B cell (primary cell): Measurements from ENCODE around the gene BMERB1. TPM values are rescaled to one million over a fixed set of nuclear protein-coding genes. Genes with fewer than 3 reads are reported as not detected.

Experiments
- ATAC-seq: fragments of 200-7000 bp; cut with Tn5 transposase; one replicate; pipeline ENCODE4 v1.10.0; 2021; ENCODE audit warnings: low read depth, mild to moderate bottlenecking, moderate number of reproducible peaks, moderate library complexity
- CTCF ChIA-PET: fragments of 350-600 bp; sonication (Branson Sonifier 250); formaldehyde crosslinking; loops from one replicate; lab custom pipeline; 2021; ENCODE audit warnings: antibody characterized with exemption, inconsistent platforms; lab: Charles Lee
- POLR2A ChIA-PET: fragments of 350-600 bp; sonication (Branson Sonifier 250); formaldehyde crosslinking; loops from one replicate; lab custom pipeline; 2021; ENCODE audit warnings: antibody characterized with exemption; lab: Charles Lee
- DNase-seq: peaks from one replicate; pipeline ENCODE4 v3.0.0; 2013
- H2AFZ ChIP-seq: 2 replicates; pipeline ENCODE4 v1.6.1; 2012; ENCODE audit warnings: mild to moderate bottlenecking, low read depth, low read length; ENCODE audit not compliant: insufficient read depth, poor library complexity, severe bottlenecking
- H3K27ac ChIP-seq, 2 donors: 1 replicate in 1 of 2; 2 replicates in 1 of 2; pipeline ENCODE4 v1.5.1; 2012 to 2013; ENCODE audit warnings: low read length in 2 of 2, mild to moderate bottlenecking in 2 of 2, moderate library complexity in 1 of 2
- H3K27me3 ChIP-seq, 4 experiments: fragments of 200-600 bp in 1 of 4; sonication (generic) in 1 of 4; replicated peaks in 1 of 4; 1 replicate in 2 of 4; 2 replicates in 2 of 4; pipeline versions ENCODE4 v1.6.1 to v1.7.0; 2013 to 2016; ENCODE audit warnings: low read length in 3 of 4, mild to moderate bottlenecking in 2 of 4, mixed read lengths in 1 of 4, moderate library complexity in 1 of 4; ENCODE audit not compliant: insufficient read depth in 4 of 4, control insufficient read depth in 3 of 4; ENCODE audit errors: control extremely low read depth in 1 of 4
- H3K36me3 ChIP-seq, 2 experiments: replicated peaks in 1 of 2; 1 replicate in 1 of 2; 2 replicates in 1 of 2; pipeline versions ENCODE4 v1.6.1 to v1.7.1; 2013; ENCODE audit warnings: low read length in 1 of 2; ENCODE audit not compliant: insufficient read depth in 2 of 2, control insufficient read depth in 1 of 2; ENCODE audit errors: control extremely low read depth in 1 of 2, extremely low read depth in 1 of 2
- H3K4me1 ChIP-seq, 2 donors: fragments of 200-600 bp in 1 of 2; sonication (generic) in 1 of 2; 1 replicate in 1 of 2; 2 replicates in 1 of 2; pipeline versions ENCODE4 v1.5.1 to v1.6.1; 2013 to 2017; ENCODE audit warnings: low read length in 2 of 2; ENCODE audit not compliant: control insufficient read depth in 2 of 2, insufficient read depth in 2 of 2
- H3K4me2 ChIP-seq: replicated peaks from 2 replicates; pipeline ENCODE3; 2012; ENCODE audit warnings: mild to moderate bottlenecking, low read depth, low read length; ENCODE audit not compliant: poor library complexity, severe bottlenecking
- H3K4me3 ChIP-seq, 5 experiments: fragments of 200-600 bp in 1 of 5; sonication (generic) in 1 of 5; 1 replicate in 3 of 5; 2 replicates in 2 of 5; pipeline versions ENCODE4 v1.5.1 to v1.7.0; 2011 to 2016; ENCODE audit warnings: low read length in 4 of 5, mild to moderate bottlenecking in 4 of 5, low read depth in 2 of 5, control low read depth in 1 of 5, moderate library complexity in 1 of 5; ENCODE audit not compliant: insufficient read depth in 1 of 5; ENCODE audit errors: control extremely low read depth in 1 of 5, extremely low read depth in 1 of 5
- H3K79me2 ChIP-seq: fragments of 200-600 bp; sonication (generic); one replicate; pipeline ENCODE4 v1.6.0; 2016; ENCODE audit warnings: low read length; ENCODE audit not compliant: control insufficient read depth, insufficient read depth
- H3K9ac ChIP-seq: fragments of 200-600 bp; sonication (generic); 2 replicates; pipeline ENCODE4 v1.6.1; 2017; ENCODE audit warnings: mild to moderate bottlenecking, low read length, moderate library complexity
- H3K9me3 ChIP-seq, 3 donors: one replicate each; pipeline versions ENCODE4 v1.6.1 to v1.7.1; 2013; ENCODE audit warnings: low read length in 2 of 3; ENCODE audit not compliant: control insufficient read depth in 2 of 3, insufficient read depth in 1 of 3; ENCODE audit errors: control extremely low read depth in 1 of 3
- H4K20me1 ChIP-seq: 2 replicates; pipeline ENCODE4 v1.6.0; 2012; ENCODE audit warnings: mild to moderate bottlenecking, low read length; ENCODE audit not compliant: insufficient read depth, control insufficient read depth, poor library complexity, severe bottlenecking
- H3K27ac Mint-ChIP-seq: one replicate; pipeline ENCODE4 v1.8.0; 2021; ENCODE audit warnings: mixed read lengths
- H3K27me3 Mint-ChIP-seq: one replicate; pipeline ENCODE4 v1.8.0; 2021; ENCODE audit warnings: mixed read lengths
- H3K4me1 Mint-ChIP-seq: one replicate; pipeline ENCODE4 v1.8.0; 2021; ENCODE audit warnings: mixed read lengths
- H3K4me3 Mint-ChIP-seq: one replicate; pipeline ENCODE4 v1.8.0; 2021; ENCODE audit warnings: mixed read lengths
- H3K9me3 Mint-ChIP-seq: one replicate; pipeline ENCODE4 v1.8.0; 2022; ENCODE audit warnings: mixed read lengths; ENCODE audit not compliant: insufficient read depth
- CTCF ChIP-seq: fragments of 200-600 bp; IDR thresholded peaks from one replicate; pipeline ENCODE4 v1.8.0; 2022; ENCODE audit warnings: antibody characterized with exemption, mild to moderate bottlenecking
- EZH2 ChIP-seq: IDR thresholded peaks from 2 replicates; pipeline ENCODE4 v1.6.1; 2012; ENCODE audit warnings: borderline replicate concordance, low read depth, mild to moderate bottlenecking, moderate library complexity, low read length; ENCODE audit not compliant: insufficient read depth, poor library complexity, severe bottlenecking
- whole genome bisulfite sequencing: methylation state at CpG from one replicate; pipeline ENCODE4 v1.1.5; 2013; ENCODE audit warnings: missing lambda C conversion rate; ENCODE audit not compliant: insufficient coverage; 5-methylcytosine and 5-hydroxymethylcytosine counted together
- intact Hi-C: fragments of 100-400 bp; cut with micrococcal nuclease; formaldehyde crosslinking; loops from one replicate; pipeline ENCODE4 v1.10.0; 2022
- polyA plus RNA-seq: library from polyadenylated mRNA; depleted of rRNA; stranded (reverse); fragments of >200 nt; gene quantifications from 2 replicates; pipeline ENCODE4 v1.2.3, GENCODE V29; 2012
- total RNA-seq, 2 donors: library from RNA; stranded (reverse); fragments of 120-200 nt in 1 of 2; gene quantifications; 1 replicate in 1 of 2; 2 replicates in 1 of 2; pipeline versions ENCODE4 v1.2.3 to v1.2.4, GENCODE V29; 2013 to 2022

Gene BMERB1
- total and polyA plus RNA-seq, 2 donors (not counting 1 experiment from before 2014, with no cell fraction given): 2.2 to 11.2 TPM

- intact Hi-C loops: no loop called here
- peaks cover 3% of the 10 kb centered on the region for H3K4me1 Mint-ChIP-seq
- TF ChIP-seq CTCF: no peak
- no peak for TF ChIP-seq EZH2
- Histone ChIP-seq H3K79me2 (no peaks in the 10 kb centered on the region), H4K20me1 (no peaks in the 10 kb centered on the region), H3K4me2 (no peak overlapping the region), H3K36me3 (no peaks in the 10 kb centered on the region), H3K9me3 (peaks cover 0 to 3% (median 0%) of the 10 kb centered on the region in 3 donors), H3K4me1 (no peaks in the 10 kb centered on the region), H3K27me3 (no peaks in the 10 kb centered on the region), H3K27ac (no peak overlapping the region), H3K9ac (no peak overlapping the region), H2AFZ (no peak overlapping the region), H3K4me3 (no peak overlapping the region)
- no peaks in the 10 kb centered on the region for H3K9me3 Mint-ChIP-seq
- no peaks in the 10 kb centered on the region for H3K27me3 Mint-ChIP-seq
- H3K4me3 Mint-ChIP-seq: no peak overlapping the region
- 83% methylated on average over 6 of the region's 6 CpGs for WGBS
- ChIA-PET POLR2A (no interaction called here), CTCF (no interaction called here)
- ATAC-seq (no peak), DNase-seq (no peak)
- H3K27ac Mint-ChIP-seq: no peak overlapping the region
These were observed 118.1 kb downstream of the BMERB1 start for GRCh38 chr16:15552507-15552906.

GRCh38 chr16:15553313-15554088 lies 119.1 kb downstream of the BMERB1 start:
- H3K4me3 Mint-ChIP-seq: no peak overlapping the region
- Histone ChIP-seq H3K4me1 (no peaks in the 10 kb centered on the region), H3K27me3 (no peaks in the 10 kb centered on the region), H3K27ac (no peak overlapping the region), H2AFZ (no peak overlapping the region), H3K9me3 (peaks cover 0 to 3% (median 0%) of the 10 kb centered on the region in 3 donors), H3K36me3 (no peaks in the 10 kb centered on the region), H3K79me2 (no peaks in the 10 kb centered on the region), H4K20me1 (no peaks in the 10 kb centered on the region), H3K4me3 (no peak overlapping the region), H3K9ac (no peak overlapping the region), H3K4me2 (no peak overlapping the region)
- no peak overlapping the region for H3K27ac Mint-ChIP-seq
- peaks cover 3% of the 10 kb centered on the region for H3K4me1 Mint-ChIP-seq
- DNase-seq (no peak), ATAC-seq (no peak)
- WGBS: 100% methylated on average over 6 of the region's 10 CpGs
- H3K27me3 Mint-ChIP-seq: no peaks in the 10 kb centered on the region
- no peaks in the 10 kb centered on the region for H3K9me3 Mint-ChIP-seq
- ChIA-PET POLR2A (no interaction called here), CTCF (interaction anchor here (0.5 kb wide), 1 partner anchor 509 kb away, joined by 3 read pairs; no protein-coding TSS in a partner anchor)
- intact Hi-C loops: no loop called here
- TF ChIP-seq CTCF (no peak), EZH2 (no peak)
